NT2/D1 (cell line): ENCODE data around the gene BICD2.

Source experiments
- SUZ12 ChIP-seq: IDR thresholded peaks from 2 replicates; pipeline ENCODE4 v1.6.1; 2011; ENCODE audit not compliant: insufficient read length, insufficient read depth; ENCODE audit errors: extremely low read depth
- YY1 ChIP-seq: IDR thresholded peaks from 2 replicates; pipeline ENCODE4 v1.6.1; 2011; ENCODE audit not compliant: insufficient read length, insufficient read depth

DNA sequence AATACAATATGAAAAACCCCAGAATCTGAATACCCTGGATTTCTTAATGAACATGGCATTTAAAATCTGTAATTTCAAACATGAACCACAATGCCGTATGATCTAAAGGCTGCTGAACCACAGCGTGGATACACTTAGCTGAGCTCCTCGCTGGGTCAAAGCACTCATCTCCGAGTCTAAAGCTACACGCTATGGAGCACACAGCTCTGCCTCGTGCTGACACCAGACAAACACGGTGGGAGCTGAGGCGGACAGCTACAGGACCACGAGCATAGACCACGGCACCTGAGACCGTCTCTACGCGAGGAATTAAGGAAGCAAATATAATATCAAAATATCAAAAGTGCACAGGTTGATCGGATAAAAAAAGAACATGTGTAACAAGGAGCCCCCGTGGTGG lies 51.9 kb downstream of the BICD2 start:
- TF ChIP-seq YY1 (no peak), SUZ12 (no peak)
